Mesendoderm (in vitro differentiated cells): Measurements from ENCODE around the gene SAMD9. TPM values are rescaled to one million over a fixed set of nuclear protein-coding genes. Genes with fewer than 3 reads are reported as not detected.

Experiments
- DNase-seq: peaks from one replicate; pipeline ENCODE4 v3.0.0; 2013
- H2AK5ac ChIP-seq: 2 replicates; pipeline ENCODE4 v1.6.1; 2013; ENCODE audit warnings: low read length, inconsistent platforms
- H2BK120ac ChIP-seq: 2 replicates; pipeline ENCODE4 v1.6.1; 2013; ENCODE audit warnings: low read depth, mild to moderate bottlenecking, low read length, moderate library complexity, mixed read lengths
- H2BK15ac ChIP-seq: replicated peaks from 2 replicates; pipeline ENCODE4 v1.6.1; 2013; ENCODE audit warnings: low read depth, mild to moderate bottlenecking, moderate library complexity
- H2BK5ac ChIP-seq: 2 replicates; pipeline ENCODE4 v1.6.1; 2013; ENCODE audit warnings: low read length, inconsistent platforms
- H3K18ac ChIP-seq: 2 replicates; pipeline ENCODE4 v1.6.1; 2013; ENCODE audit warnings: mild to moderate bottlenecking, low read length, mixed read lengths
- H3K23ac ChIP-seq: one replicate; pipeline ENCODE4 v1.6.1; 2013; ENCODE audit warnings: low read length
- H3K27ac ChIP-seq: 2 replicates; pipeline ENCODE4 v1.5.1; 2013; ENCODE audit warnings: low read depth, mild to moderate bottlenecking, inconsistent platforms, low read length, moderate library complexity
- H3K27me3 ChIP-seq: 2 replicates; pipeline ENCODE4 v1.6.1; 2013; ENCODE audit warnings: low read length, control low read depth, mild to moderate bottlenecking, inconsistent platforms; ENCODE audit not compliant: insufficient read depth, poor library complexity
- H3K36me3 ChIP-seq: 2 replicates; pipeline ENCODE4 v1.6.1; 2013; ENCODE audit warnings: low read length, inconsistent platforms; ENCODE audit not compliant: control insufficient read depth, insufficient read depth
- H3K4ac ChIP-seq: one replicate; pipeline ENCODE4 v1.6.1; 2013; ENCODE audit warnings: low read depth, mild to moderate bottlenecking, low read length, moderate library complexity
- H3K4me1 ChIP-seq: 2 replicates; pipeline ENCODE4 v1.6.1; 2013; ENCODE audit warnings: low read depth, low read length, inconsistent platforms; ENCODE audit not compliant: control insufficient read depth
- H3K4me2 ChIP-seq: 2 replicates; pipeline ENCODE4 v1.6.1; 2013; ENCODE audit warnings: low read length
- H3K4me3 ChIP-seq: 2 replicates; pipeline ENCODE4 v1.5.1; 2013; ENCODE audit warnings: mild to moderate bottlenecking, low read length
- H3K56ac ChIP-seq: one replicate; pipeline ENCODE4 v1.6.1; 2013; ENCODE audit warnings: low read length
- H3K79me1 ChIP-seq: 2 replicates; pipeline ENCODE4 v1.6.1; 2013; ENCODE audit warnings: low read length, inconsistent platforms
- H3K79me2 ChIP-seq: 2 replicates; pipeline ENCODE4 v1.6.1; 2013; ENCODE audit warnings: mild to moderate bottlenecking, low read length; ENCODE audit not compliant: control insufficient read depth, insufficient read depth
- H3K9ac ChIP-seq: 2 replicates; pipeline ENCODE4 v1.6.1; 2013; ENCODE audit warnings: low read length, inconsistent platforms
- H4K5ac ChIP-seq: one replicate; pipeline ENCODE4 v1.6.1; 2013; ENCODE audit warnings: low read length
- H4K8ac ChIP-seq: one replicate; pipeline ENCODE4 v1.6.1; 2013; ENCODE audit warnings: low read depth, mild to moderate bottlenecking, control low read depth, low read length, moderate library complexity
- WGBS: extraction: QIAGEN DNeasy Blood & Tissue Kit; methylation state at CpG from one replicate; pipeline ENCODE4 v1.1.7; 2013; ENCODE audit warnings: low lambda C conversion rate, missing lambda C conversion rate; ENCODE audit not compliant: insufficient coverage; ENCODE audit errors: extremely low coverage; 5-methylcytosine and 5-hydroxymethylcytosine counted together
- polyA plus RNA-seq, 2 experiments: library from polyadenylated mRNA; stranded (reverse); fragments of 200-250 nt; gene quantifications; one replicate each; pipeline ENCODE4 v1.2.3, GENCODE V29; 2013

SAMD9 gene
- 0.01 TPM for polyA plus RNA-seq (2013, experiment 1 of 2)
- polyA plus RNA-seq (2013, experiment 2 of 2): 0.01 TPM

DNA sequence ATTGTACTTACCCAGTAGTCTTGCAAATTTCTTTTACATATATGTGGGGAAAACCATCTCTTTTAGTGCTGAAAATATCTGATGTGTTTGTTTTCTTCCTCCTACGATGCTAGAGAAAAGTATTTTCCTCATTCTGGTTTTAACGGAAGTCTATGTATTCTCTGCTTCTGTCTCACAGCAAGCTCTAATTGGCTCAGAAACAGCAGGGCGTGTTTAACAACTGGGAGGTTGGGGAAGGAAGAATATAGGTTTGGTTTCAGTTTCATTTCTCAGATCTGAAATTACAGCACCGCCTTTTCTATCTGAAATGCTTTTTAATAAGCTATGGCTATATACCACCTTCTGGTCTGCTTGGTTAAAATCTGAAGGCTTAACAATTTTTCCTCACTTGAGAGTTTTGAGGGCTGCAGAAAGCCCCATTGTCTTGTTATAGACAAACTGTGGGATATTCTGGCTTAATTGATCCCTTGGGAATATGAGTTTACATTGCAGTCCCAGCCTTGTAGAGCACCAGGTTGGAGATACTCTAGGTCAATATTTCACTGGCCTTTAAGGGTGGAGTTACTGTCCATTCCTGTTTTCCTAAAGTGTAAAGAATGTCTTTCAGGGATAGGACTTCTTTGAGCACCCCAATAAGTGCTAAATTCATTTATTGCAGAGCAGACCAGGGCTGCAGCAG is at the start of gene SAMD9:
SAMD9 (minus strand) TSS at position 128 of the 679 bp plus-strand sequence. CDS start 11,882 bp downstream, outside the sequence.
- Histone ChIP-seq H3K4me3 (no peak within 1 kb of the TSS), H3K23ac (no peak within 1 kb of the TSS), H3K9ac (no peak within 1 kb of the TSS), H2AK5ac (no peak within 1 kb of the TSS), H3K4ac (no peak within 1 kb of the TSS), H3K36me3 (no peaks in the 10 kb centered on the region), H2BK5ac (no peak within 1 kb of the TSS), H3K4me1 (no peaks in the 10 kb centered on the region), H2BK120ac (no peak within 1 kb of the TSS), H3K18ac (no peak within 1 kb of the TSS), H3K79me2 (no peaks in the 10 kb centered on the region), H3K79me1 (no peaks in the 10 kb centered on the region), H3K4me2 (no peak within 1 kb of the TSS), H3K27ac (no peak within 1 kb of the TSS), H4K5ac (no peak within 1 kb of the TSS), H3K56ac (no peak within 1 kb of the TSS), H3K27me3 (no peaks in the 10 kb centered on the region), H2BK15ac (no peak within 1 kb of the TSS), H4K8ac (no peak within 1 kb of the TSS)
- peak; percentile 1 for DNase-seq
- whole genome bisulfite sequencing: no CpG with 5 or more reads among the region's 4 CpGs

- H3K4me1 ChIP-seq: no peaks in the 10 kb centered on the region
- no peak overlapping the region for H2BK5ac ChIP-seq
- H4K8ac ChIP-seq: no peak overlapping the region
- no peak overlapping the region for H3K27ac ChIP-seq
- no peak overlapping the region for H3K56ac ChIP-seq
- H3K79me1 ChIP-seq: no peaks in the 10 kb centered on the region
- H3K4me2 ChIP-seq: no peak overlapping the region
- H3K79me2 ChIP-seq: no peaks in the 10 kb centered on the region
- DNase-seq: no peak
- H3K4ac ChIP-seq: no peak overlapping the region
- no peaks in the 10 kb centered on the region for H3K36me3 ChIP-seq
- no peak overlapping the region for H2BK120ac ChIP-seq
- WGBS: no CpG with 5 or more reads among the region's 1 CpG
- H2AK5ac ChIP-seq: no peak overlapping the region
- H3K18ac ChIP-seq: no peak overlapping the region
- H3K23ac ChIP-seq: no peak overlapping the region
- H3K4me3 ChIP-seq: no peak overlapping the region
- H2BK15ac ChIP-seq: no peak overlapping the region
- H4K5ac ChIP-seq: no peak overlapping the region
- no peak overlapping the region for H3K9ac ChIP-seq
- no peaks in the 10 kb centered on the region for H3K27me3 ChIP-seq
Measured at GRCh38 chr7:93165447-93165846, 47.7 kb upstream of the SAMD9 start.

DNA sequence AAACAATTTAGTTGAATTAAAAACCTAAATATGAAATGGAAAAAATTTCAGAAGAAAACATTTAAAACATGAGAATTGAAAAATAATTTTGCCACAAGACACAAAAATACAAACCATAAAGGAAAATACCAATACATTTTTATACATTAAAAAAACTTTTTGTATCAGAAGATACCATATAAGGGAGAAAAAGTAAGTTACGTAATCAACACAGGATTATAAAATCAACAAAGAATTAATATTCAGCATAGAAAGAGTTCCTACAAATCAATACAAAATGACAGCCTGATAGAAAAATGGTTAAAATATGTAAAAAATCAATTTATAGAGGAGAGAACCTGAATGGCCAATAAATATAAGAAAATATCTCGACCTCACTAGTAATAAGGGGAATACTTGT is 47.0 kb upstream of the SAMD9 start:
- Histone ChIP-seq H2BK15ac (no peak overlapping the region), H3K4ac (no peak overlapping the region), H3K56ac (no peak overlapping the region), H3K9ac (no peak overlapping the region), H3K27me3 (no peaks in the 10 kb centered on the region), H3K4me2 (no peak overlapping the region), H3K27ac (no peak overlapping the region), H2AK5ac (no peak overlapping the region), H3K18ac (no peak overlapping the region), H3K79me2 (no peaks in the 10 kb centered on the region), H3K4me1 (no peaks in the 10 kb centered on the region), H3K79me1 (no peaks in the 10 kb centered on the region), H4K5ac (no peak overlapping the region), H3K36me3 (no peaks in the 10 kb centered on the region), H2BK5ac (no peak overlapping the region), H2BK120ac (no peak overlapping the region), H3K4me3 (no peak overlapping the region), H3K23ac (no peak overlapping the region), H4K8ac (no peak overlapping the region)
- DNase-seq: no peak
- no CpG with 5 or more reads among the region's 2 CpGs for WGBS

GRCh38 chr7:93161181-93161762 is 43.5 kb upstream of the SAMD9 start:
- no peak overlapping the region for H3K9ac ChIP-seq
- no CpG with 5 or more reads among the region's 3 CpGs for WGBS
- no peaks in the 10 kb centered on the region for H3K27me3 ChIP-seq
- no peak overlapping the region for H2AK5ac ChIP-seq
- no peak overlapping the region for H2BK120ac ChIP-seq
- H3K56ac ChIP-seq: no peak overlapping the region
- no peak overlapping the region for H3K23ac ChIP-seq
- no peaks in the 10 kb centered on the region for H3K4me1 ChIP-seq
- no peaks in the 10 kb centered on the region for H3K79me2 ChIP-seq
- H3K4me3 ChIP-seq: no peak overlapping the region
- H3K36me3 ChIP-seq: no peaks in the 10 kb centered on the region
- no peak overlapping the region for H3K27ac ChIP-seq
- H3K18ac ChIP-seq: no peak overlapping the region
- H3K4me2 ChIP-seq: no peak overlapping the region
- H3K79me1 ChIP-seq: no peaks in the 10 kb centered on the region
- no peak overlapping the region for H3K4ac ChIP-seq
- no peak overlapping the region for H4K5ac ChIP-seq
- H4K8ac ChIP-seq: no peak overlapping the region
- no peak overlapping the region for H2BK15ac ChIP-seq
- DNase-seq: no peak
- no peak overlapping the region for H2BK5ac ChIP-seq

- Histone ChIP-seq H3K36me3 (no peaks in the 10 kb centered on the region), H3K79me2 (no peaks in the 10 kb centered on the region), H2BK120ac (no peak overlapping the region), H3K9ac (no peak overlapping the region), H3K4me1 (no peaks in the 10 kb centered on the region), H3K79me1 (no peaks in the 10 kb centered on the region), H2BK15ac (no peak overlapping the region), H4K8ac (no peak overlapping the region), H3K4me3 (no peak overlapping the region), H3K27ac (no peak overlapping the region), H2AK5ac (no peak overlapping the region), H3K56ac (no peak overlapping the region), H3K18ac (no peak overlapping the region), H4K5ac (no peak overlapping the region), H3K4ac (no peak overlapping the region), H2BK5ac (no peak overlapping the region), H3K23ac (no peak overlapping the region), H3K4me2 (no peak overlapping the region), H3K27me3 (no peaks in the 10 kb centered on the region)
- no CpG with 5 or more reads among the region's 1 CpG for whole genome bisulfite sequencing
- DNase-seq: no peak
Measured at GRCh38 chr7:93160410-93160809, 42.6 kb upstream of the SAMD9 start.
